DOHH2 (cell line): ENCODE measurements around the gene ACOT12.

ENCODE experiments used
- H3F3A ChIP-seq: fragments of 200-600 bp; sonication (generic), shearing (Covaris generic); 2 replicates; pipeline ENCODE4 v1.6.0; 2016; ENCODE audit warnings: antibody characterized with exemption, mild to moderate bottlenecking; ENCODE audit not compliant: control insufficient read depth, insufficient read depth
- H3K27ac ChIP-seq: fragments of 200-600 bp; sonication (generic); 2 replicates; pipeline ENCODE4 v1.5.1; 2014; ENCODE audit warnings: low read depth, mild to moderate bottlenecking, low read length, moderate library complexity
- H3K27me3 ChIP-seq: fragments of 200-600 bp; sonication (generic); 2 replicates; pipeline ENCODE4 v1.6.1; 2014; ENCODE audit warnings: mild to moderate bottlenecking, low read length, mixed read lengths; ENCODE audit not compliant: control insufficient read depth
- H3K36me3 ChIP-seq: fragments of 200-600 bp; sonication (generic); 2 replicates; pipeline ENCODE4 v1.6.1; 2014; ENCODE audit warnings: mild to moderate bottlenecking, low read length, moderate library complexity, mixed read lengths; ENCODE audit not compliant: control insufficient read depth
- H3K4me1 ChIP-seq: fragments of 200-600 bp; sonication (generic); 2 replicates; pipeline ENCODE4 v1.6.1; 2014; ENCODE audit warnings: mild to moderate bottlenecking, low read length, mixed read lengths; ENCODE audit not compliant: control insufficient read depth
- H3K4me2 ChIP-seq: fragments of 200-600 bp; sonication (generic); 2 replicates; pipeline ENCODE4 v1.6.0; 2014; ENCODE audit warnings: mild to moderate bottlenecking, low read length, moderate library complexity
- H3K4me3 ChIP-seq: fragments of 200-600 bp; sonication (generic); 2 replicates; pipeline ENCODE4 v1.5.1; 2014; ENCODE audit warnings: mild to moderate bottlenecking, low read length, mixed read lengths
- H3K79me2 ChIP-seq: fragments of 200-600 bp; sonication (generic); 2 replicates; pipeline ENCODE4 v1.6.1; 2014; ENCODE audit warnings: mild to moderate bottlenecking, low read length, mixed read lengths; ENCODE audit not compliant: control insufficient read depth
- H3K9me2 ChIP-seq: fragments of 200-600 bp; sonication (generic); replicated peaks from 2 replicates; pipeline ENCODE4 v1.6.1; 2014; ENCODE audit warnings: mild to moderate bottlenecking, low read length, mixed read lengths; ENCODE audit not compliant: control insufficient read depth
- H3K9me3 ChIP-seq: fragments of 200-600 bp; sonication (generic); 2 replicates; pipeline ENCODE4 v1.6.1; 2014; ENCODE audit warnings: antibody characterized with exemption, low read length, mixed read lengths; ENCODE audit not compliant: control insufficient read depth, insufficient read depth
- H4K20me1 ChIP-seq: fragments of 200-600 bp; sonication (generic); 2 replicates; pipeline ENCODE4 v1.6.0; 2014; ENCODE audit warnings: low read depth, mild to moderate bottlenecking, antibody characterized with exemption, low read length, moderate library complexity; ENCODE audit not compliant: control insufficient read depth, insufficient read depth
- CTCF ChIP-seq: fragments of 200-600 bp; sonication (generic); IDR thresholded peaks from one replicate; pipeline ENCODE4 v1.5.1; 2014; ENCODE audit warnings: antibody characterized with exemption, mild to moderate bottlenecking, low read depth, low read length; ENCODE audit not compliant: poor library complexity, severe bottlenecking
- EZH2phosphoT487 ChIP-seq: fragments of 200-600 bp; sonication (generic); IDR thresholded peaks from 2 replicates; pipeline ENCODE4 v1.6.1; 2017; ENCODE audit warnings: borderline replicate concordance, mild to moderate bottlenecking, antibody characterized with exemption, low read length, moderate library complexity, mixed read lengths

ACOT12 gene

GRCh38 chr5:81336556-81336955, 57.4 kb downstream of the ACOT12 start:
- Histone ChIP-seq H3K9me2 (no peaks in the 10 kb centered on the region), H3K4me1 (no peaks in the 10 kb centered on the region), H3K4me2 (no peak overlapping the region), H3K27me3 (no peaks in the 10 kb centered on the region), H3K4me3 (no peak overlapping the region), H3K27ac (no peak overlapping the region), H4K20me1 (no peaks in the 10 kb centered on the region), H3K79me2 (no peaks in the 10 kb centered on the region), H3K36me3 (no peaks in the 10 kb centered on the region), H3F3A (no peaks in the 10 kb centered on the region), H3K9me3 (no peaks in the 10 kb centered on the region)
- TF ChIP-seq CTCF, result no peak
- TF ChIP-seq EZH2phosphoT487, result no peak

GRCh38 chr5:81335946-81336345, 58.0 kb downstream of the ACOT12 start:
- no peak overlapping the region for H3K4me2 ChIP-seq
- H3K79me2 ChIP-seq, result no peaks in the 10 kb centered on the region
- no peaks in the 10 kb centered on the region for H3K27me3 ChIP-seq
- no peaks in the 10 kb centered on the region for H3K9me2 ChIP-seq
- no peaks in the 10 kb centered on the region for H3K4me1 ChIP-seq
- no peaks in the 10 kb centered on the region for H4K20me1 ChIP-seq
- TF ChIP-seq CTCF (no peak), EZH2phosphoT487 (no peak)
- no peaks in the 10 kb centered on the region for H3K36me3 ChIP-seq
- no peak overlapping the region for H3K4me3 ChIP-seq
- no peaks in the 10 kb centered on the region for H3F3A ChIP-seq
- H3K9me3 ChIP-seq, result no peaks in the 10 kb centered on the region
- no peak overlapping the region for H3K27ac ChIP-seq

GRCh38 chr5:81334304-81335061, 59.5 kb downstream of the ACOT12 start:
- Histone ChIP-seq H4K20me1 (no peaks in the 10 kb centered on the region), H3K36me3 (no peaks in the 10 kb centered on the region), H3K27me3 (no peaks in the 10 kb centered on the region)

More at GRCh38 chr5:81334304-81335061, 59.5 kb downstream of the ACOT12 start:
- no peak overlapping the region for H3K27ac ChIP-seq
- no peak overlapping the region for H3K4me2 ChIP-seq
- no peak overlapping the region for H3K4me3 ChIP-seq
- no peaks in the 10 kb centered on the region for H3K79me2 ChIP-seq
- no peaks in the 10 kb centered on the region for H3K9me2 ChIP-seq
- no peak for TF ChIP-seq CTCF
- TF ChIP-seq EZH2phosphoT487, result no peak
- no peaks in the 10 kb centered on the region for H3K9me3 ChIP-seq
- no peaks in the 10 kb centered on the region for H3F3A ChIP-seq
- H3K4me1 ChIP-seq, result no peaks in the 10 kb centered on the region
